HG03103 (cell line): Measurements from ENCODE around the gene MYRIP.
A peak's percentile ranks its signal among the peaks of the same experiment; 100 is the strongest.

Experiments used
- ATAC-seq: cut with Tn5 transposase; IDR thresholded peaks from one replicate; pipeline ENCODE4 v1.9.1; 2021; ENCODE audit warnings: low read depth; ENCODE audit not compliant: unreplicated experiment

MYRIP gene

GRCh38 chr3:40172560-40172959 is 363.2 kb downstream of the MYRIP start:
- ATAC-seq, result no peak

DNA sequence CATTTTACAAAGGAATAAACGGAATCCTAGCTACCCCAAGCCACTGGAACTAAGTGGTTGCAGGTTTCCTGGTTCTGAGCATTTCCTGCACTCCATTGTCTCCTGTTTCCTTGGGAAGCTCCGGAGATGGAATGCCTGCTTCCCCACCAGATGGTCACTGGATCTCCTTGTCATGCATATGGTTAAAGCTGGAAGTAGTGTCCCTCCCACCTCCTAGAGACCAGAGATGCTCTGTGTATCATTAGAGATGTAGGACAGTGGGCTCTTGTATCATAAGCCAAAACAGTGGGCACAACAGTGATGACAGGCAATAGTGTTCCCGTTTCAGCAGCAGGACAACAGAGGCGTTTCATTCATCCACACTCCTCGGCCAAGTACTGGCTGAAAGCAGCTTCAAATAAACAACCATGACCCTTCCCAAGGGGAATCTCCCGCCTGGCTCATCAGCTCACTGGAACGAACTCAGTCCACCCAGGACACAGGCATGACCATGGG is 363.9 kb downstream of the MYRIP start:
- no peak for ATAC-seq

DNA sequence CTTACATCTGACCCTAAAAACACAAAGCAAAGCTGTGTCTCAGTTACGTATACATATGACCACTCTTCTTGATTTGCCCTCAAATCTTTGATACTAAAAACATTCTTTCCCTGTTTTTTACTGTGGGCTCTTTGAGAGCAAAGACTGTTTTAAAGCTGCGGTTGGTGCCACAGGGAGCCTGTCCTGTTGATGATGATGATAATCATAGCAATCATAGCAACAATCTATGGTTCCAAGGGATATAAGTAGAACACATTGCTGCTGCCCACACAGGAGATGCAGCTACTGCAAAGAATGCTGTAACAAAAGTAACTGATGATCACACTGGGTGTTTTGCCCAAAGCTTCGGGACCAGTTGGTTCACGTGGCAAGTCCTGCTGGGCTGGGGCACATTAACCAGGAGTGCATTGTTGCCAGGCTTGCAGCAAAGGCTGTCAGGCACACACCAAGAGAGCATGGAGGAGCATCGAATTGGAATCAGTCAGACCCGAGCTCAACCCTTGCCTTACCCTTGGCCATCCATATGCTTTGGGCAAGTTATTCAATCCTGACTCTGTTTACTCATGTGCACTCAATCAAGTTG is 368.7 kb downstream of the MYRIP start:
- no peak for ATAC-seq

- ATAC-seq, result no peak
Observed at GRCh38 chr3:40179016-40179415, 369.6 kb downstream of the MYRIP start.

- ATAC-seq, result no peak
Observed at GRCh38 chr3:40181182-40181581, 371.8 kb downstream of the MYRIP start.

DNA sequence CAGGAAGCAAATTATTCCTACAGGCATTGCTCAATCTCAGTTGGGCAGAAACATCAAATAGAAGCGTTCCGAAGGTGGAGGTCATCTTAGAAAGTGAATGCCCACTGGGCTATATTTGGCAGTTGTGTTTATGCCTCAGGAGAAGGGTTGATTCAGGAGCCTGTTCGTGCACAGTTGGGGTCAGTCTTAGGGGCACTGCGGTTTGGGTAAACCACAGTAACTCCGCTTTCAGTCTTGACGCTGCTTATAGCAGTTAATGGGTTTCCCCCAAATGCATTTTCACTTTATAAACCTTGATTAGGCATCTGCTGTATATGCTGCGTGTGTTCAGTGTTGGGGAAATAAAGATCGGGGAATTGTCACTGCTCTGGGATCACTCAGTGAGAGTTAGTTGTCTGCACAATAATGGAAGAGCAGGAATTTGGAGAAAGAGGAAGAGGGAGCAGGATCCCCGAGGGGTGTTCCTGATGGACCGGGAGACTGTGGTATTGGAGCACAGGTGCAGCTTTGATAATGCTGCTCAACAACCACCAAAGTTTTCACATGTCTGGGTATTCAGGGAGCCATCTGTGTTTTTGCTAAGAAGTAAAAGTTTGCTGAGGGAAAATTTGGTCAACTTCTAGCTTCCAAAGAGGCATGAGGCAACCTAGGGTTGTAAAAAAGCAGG is 375.8 kb downstream of the MYRIP start:
- peak; percentile 47 for ATAC-seq

DNA sequence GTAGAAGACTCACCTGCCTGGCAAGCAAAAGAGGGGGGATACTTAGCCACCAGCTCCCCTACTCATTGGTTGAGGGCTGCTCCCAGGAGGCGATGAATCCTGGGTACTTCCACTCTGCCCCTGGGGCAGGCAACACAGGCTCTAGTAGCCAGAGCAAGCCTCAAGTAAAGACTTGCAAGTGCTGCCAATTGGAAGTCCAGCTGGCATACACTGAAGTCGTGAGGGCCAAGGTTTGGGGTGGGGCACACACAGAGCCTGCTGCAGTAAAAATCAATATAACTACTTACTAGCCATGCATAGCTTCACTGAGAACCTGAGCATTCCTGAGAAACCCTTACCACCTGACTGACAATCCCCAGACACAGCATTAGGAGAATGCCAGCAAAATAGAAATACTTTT is 377.1 kb downstream of the MYRIP start:
- ATAC-seq, result no peak

DNA sequence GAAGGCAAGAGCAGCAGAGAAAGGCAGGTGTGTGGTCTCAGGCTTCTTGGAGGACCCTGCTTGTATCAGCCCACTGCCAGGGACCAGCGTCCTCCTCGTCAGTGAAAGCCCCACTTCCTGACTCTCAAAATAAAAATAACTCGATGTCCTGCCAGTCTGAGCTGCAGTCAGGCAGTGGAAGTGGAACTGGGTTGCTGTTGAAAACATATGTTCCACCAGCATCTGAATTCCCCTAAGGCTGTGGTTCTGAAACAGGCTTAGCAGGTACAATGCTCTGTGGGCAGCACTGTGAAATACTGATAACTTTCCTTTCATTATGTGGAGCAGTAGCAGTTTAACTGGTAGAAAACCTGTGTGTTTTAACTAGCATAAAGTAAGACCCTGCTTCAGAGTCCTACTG is 378.5 kb downstream of the MYRIP start:
- peak; percentile 55 for ATAC-seq

- ATAC-seq, result no peak
Observed at GRCh38 chr3:40189118-40189517, 379.7 kb downstream of the MYRIP start.

GRCh38 chr3:40190056-40190455 is 380.6 kb downstream of the MYRIP start:
- ATAC-seq, result no peak

DNA sequence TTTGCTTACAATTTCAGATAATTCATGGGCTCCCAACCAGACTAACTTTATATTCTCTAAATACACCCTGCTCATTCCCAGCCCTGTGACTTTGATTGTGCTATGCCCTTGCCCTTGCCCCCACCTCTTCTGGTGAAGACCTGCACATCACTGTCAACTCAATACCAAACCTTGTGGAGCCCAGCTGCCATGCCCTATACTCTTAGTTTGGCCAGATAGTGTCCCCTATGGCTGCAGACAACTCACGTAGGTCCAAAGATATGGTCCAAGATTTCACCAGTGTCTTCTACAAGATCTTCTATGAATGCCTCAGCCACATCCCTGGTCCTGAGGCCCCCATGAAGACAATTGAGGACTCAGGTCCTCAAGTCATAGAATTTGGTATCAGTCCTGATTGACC is 381.8 kb downstream of the MYRIP start:
- no peak for ATAC-seq

- peak; percentile 57 for ATAC-seq
Observed at GRCh38 chr3:40191850-40192448, 382.5 kb downstream of the MYRIP start.

DNA sequence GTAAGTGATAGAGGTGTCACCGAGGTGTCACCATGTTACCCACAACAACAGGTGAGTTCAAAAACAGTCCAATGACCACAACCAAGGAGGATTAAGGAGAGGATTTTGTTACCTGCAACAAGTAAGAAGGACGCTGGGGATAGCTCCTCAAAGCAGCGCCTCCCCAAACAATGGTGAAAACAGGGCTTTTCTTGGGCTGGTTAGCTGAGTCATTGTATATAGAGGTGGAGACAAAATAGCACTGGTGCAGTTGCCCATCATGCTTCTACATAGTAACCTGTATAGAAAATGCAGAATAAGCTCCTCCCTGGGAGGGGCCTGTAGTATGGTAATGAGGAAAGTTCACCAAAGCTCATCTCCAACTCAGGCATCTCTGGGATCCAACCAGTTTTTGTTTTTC is 383.2 kb downstream of the MYRIP start:
- no peak for ATAC-seq

DNA sequence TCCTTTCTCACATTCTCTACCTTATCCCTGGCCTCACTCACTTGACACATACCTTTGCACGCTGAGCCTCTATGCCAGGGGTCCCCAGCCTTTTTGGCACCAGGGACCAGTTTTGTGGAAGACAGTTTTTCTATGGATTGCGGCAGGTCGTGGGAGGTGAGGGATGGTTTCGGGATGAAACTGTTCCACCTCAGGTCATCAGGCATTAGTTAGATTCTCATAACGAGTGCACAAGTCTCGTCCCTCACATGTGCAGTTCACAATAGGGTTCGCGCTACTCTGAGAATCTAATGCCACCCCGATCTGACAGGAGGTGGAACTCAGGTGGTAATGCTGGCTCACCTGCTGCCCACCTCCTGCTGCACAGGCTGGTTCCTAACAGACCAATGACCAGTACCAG is 387.6 kb downstream of the MYRIP start:
- ATAC-seq, result no peak

- ATAC-seq, result no peak
Observed at GRCh38 chr3:40200692-40201316, 391.4 kb downstream of the MYRIP start.

DNA sequence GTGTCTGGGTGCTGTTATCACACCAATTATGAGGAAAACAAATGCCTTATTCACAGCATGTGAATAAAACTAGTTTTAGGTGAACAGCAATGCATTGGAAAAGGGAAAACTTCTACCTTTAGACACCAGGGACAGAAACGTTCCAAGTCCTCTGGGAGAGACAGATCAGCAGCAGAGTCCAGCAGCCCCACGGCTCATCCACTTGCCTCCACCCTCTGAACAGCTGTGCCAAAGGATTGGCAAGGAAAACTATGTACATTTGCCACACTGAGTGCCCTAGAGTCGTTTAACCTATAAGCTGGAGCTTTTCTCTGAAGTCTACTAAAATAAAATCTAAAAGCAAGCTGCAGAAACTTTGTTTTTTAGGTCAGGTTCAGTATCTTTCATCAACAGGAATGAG is 392.4 kb downstream of the MYRIP start:
- no peak for ATAC-seq

DNA sequence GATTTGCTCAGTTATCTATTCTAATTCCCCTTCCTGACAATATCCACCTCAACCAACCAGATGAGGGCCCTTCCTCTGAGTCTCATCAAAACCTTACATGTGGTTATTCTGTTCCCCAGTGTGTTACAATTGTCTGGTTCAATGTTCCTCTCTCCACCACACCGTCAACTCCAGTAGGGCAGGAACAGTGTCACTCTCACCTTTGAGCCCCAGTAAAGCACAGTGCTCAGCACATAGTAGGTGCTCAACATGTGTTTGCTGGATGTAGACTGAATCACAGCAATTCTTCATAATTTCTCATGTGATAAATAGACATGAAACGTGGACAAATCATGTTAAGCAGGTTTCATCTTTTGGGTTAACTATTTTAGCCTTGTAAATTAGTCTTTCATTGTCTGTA is 397.1 kb downstream of the MYRIP start:
- no peak for ATAC-seq

- ATAC-seq, result no peak
Observed at GRCh38 chr3:40207796-40208195, 398.4 kb downstream of the MYRIP start.

DNA sequence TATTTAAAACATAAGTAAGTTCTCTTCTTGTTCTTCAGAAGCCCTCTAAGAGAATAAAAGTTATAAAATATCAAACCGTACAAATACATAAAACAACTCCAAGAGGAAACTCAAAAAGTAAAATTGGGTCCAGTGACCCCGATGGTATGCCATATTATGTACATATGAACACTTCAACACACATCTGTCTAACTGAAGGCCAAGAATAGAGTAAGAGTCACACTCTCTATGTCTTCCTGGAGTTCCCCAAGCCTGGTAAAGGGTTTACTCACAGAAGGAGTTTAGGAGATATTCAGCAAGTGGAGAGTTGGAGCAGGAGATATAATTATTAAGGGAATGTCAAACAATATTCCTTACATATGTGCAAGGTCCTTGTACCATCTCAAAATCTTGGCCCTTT is 398.8 kb downstream of the MYRIP start:
- ATAC-seq, result no peak

DNA sequence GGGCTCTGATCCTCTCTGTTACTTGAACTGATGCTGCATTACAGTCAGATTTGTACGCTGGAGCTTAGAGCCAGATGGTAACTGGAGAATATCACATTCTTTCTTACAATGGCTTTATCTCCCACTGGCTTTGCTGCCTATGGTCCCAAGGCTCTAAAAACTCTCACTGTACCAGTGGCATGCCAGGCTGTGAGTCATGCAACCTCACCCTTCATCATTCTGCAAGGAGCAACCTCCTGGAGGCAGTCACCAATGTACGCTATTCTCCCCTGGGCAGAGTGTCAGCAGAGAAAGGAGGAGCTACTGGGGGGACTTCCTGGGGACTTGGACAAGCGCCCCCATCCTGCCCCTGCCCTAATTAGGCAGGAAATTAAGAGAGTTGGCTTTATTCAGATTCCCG is 402.2 kb downstream of the MYRIP start:
- no peak for ATAC-seq

DNA sequence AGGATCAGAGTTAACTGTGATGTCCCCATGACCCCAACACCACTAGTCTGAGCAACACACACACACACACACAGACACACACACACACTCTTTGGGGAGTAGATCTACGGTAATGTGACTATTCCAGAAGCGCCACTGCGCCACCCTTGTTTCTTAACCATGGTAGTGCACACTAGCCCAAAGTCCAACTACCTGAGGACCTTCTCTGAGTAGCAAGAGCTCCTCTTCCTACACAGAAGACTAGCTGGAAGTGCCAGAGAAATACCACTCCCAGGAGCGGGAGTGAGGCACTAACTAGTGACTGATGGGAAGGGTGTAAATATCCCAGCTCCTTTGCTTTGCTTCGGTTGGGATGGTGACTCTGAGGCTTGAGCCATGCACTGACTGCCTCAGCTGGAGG is 404.1 kb downstream of the MYRIP start:
- ATAC-seq, result no peak

- no peak for ATAC-seq
Observed at GRCh38 chr3:40215015-40215414, 405.6 kb downstream of the MYRIP start.
